Stimulated activated effector memory CD8-positive, alpha-beta T cell treated with anti-CD3 and anti-CD28 coated beads, Interleukin-12 subunit alpha, Interleukin-12 subunit beta, amount 100 ng/mL, for 72 hours (primary cell): ENCODE results near the gene GPRIN2.
"Not testable (repeated sequence)": the region's sequence is repeated elsewhere in the genome, so short reads cannot be mapped to it uniquely, and the experiment has no call there.

ENCODE experiments used
- ATAC-seq: fragments of 150-1000 bp; cut with Tn5 transposase; 2 replicates; pipeline ENCODE4 v1.10.0; 2021
- DNase-seq, 2 donors: peaks; one replicate each; pipeline ENCODE4 v3.0.0; 2021 to 2022; ENCODE audit warnings: low spot score in 2 of 2
- H3K27ac Mint-ChIP-seq: one replicate; pipeline ENCODE4 v1.8.0; 2022; ENCODE audit warnings: mild to moderate bottlenecking, mixed read lengths
- H3K36me3 Mint-ChIP-seq: one replicate; pipeline ENCODE4 v1.8.0; 2022; ENCODE audit warnings: mild to moderate bottlenecking, mixed read lengths
- H3K4me1 Mint-ChIP-seq: one replicate; pipeline ENCODE4 v1.8.0; 2022; ENCODE audit warnings: mixed read lengths
- H3K4me3 Mint-ChIP-seq: one replicate; pipeline ENCODE4 v1.8.0; 2022; ENCODE audit warnings: mild to moderate bottlenecking, mixed read lengths
- H3K9me3 Mint-ChIP-seq: one replicate; pipeline ENCODE4 v1.8.0; 2022; ENCODE audit warnings: mixed read lengths

Gene GPRIN2

DNA sequence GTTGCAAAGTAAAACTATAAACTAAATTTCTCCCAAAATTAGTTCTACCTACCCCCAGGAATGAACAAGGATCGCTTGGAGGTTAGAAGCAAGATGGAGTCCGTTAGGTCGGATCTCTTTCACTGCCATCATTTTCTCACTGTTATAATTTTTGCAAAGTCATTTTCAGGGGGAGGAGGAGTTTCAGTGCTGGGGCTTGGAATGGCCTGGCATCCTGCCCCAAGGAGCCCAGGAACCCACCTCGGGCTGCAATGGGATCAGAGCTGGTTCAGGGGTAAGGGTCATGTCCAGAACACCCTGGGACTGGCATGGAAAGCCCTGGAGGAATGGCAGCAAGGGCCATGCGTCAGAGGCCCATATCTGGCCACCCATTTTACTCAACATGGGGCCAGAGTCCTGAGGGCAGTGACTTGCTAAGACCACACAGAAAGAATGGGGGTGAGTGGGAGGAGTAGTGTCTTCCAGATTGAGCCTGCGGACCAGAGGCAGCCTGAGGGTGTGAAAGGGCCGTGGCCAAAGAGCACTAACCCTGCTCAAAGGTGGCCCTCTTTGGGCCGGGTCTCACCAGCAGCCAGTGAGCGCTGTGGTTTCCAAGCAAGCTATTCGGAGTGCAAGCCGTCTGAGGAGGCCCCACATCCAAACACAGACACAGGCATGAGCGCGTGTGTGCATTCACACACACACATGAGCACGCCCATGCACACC, 31.8 kb downstream of the GPRIN2 start:
- no peaks in the 10 kb centered on the region for H3K36me3 Mint-ChIP-seq
- ATAC-seq: no peak
- no peaks in the 10 kb centered on the region for H3K4me1 Mint-ChIP-seq
- H3K27ac Mint-ChIP-seq: no peak overlapping the region
- H3K4me3 Mint-ChIP-seq: no peak overlapping the region
- DNase-seq: no peak
- no peaks in the 10 kb centered on the region for H3K9me3 Mint-ChIP-seq

GRCh38 chr10:46523962-46524471, 32.4 kb downstream of the GPRIN2 start:
- ATAC-seq: no peak
- H3K4me3 Mint-ChIP-seq: no peak overlapping the region
- no peak overlapping the region for H3K27ac Mint-ChIP-seq
- DNase-seq: no peak
- H3K36me3 Mint-ChIP-seq: no peaks in the 10 kb centered on the region
- H3K4me1 Mint-ChIP-seq: no peaks in the 10 kb centered on the region
- no peaks in the 10 kb centered on the region for H3K9me3 Mint-ChIP-seq

- Mint-ChIP-seq H3K36me3 (no peaks in the 10 kb centered on the region), H3K27ac (no peak overlapping the region), H3K4me3 (no peak overlapping the region), H3K9me3 (no peaks in the 10 kb centered on the region), H3K4me1 (no peaks in the 10 kb centered on the region)
- ATAC-seq (peak; percentile 3), DNase-seq (no peak)
Measured at GRCh38 chr10:46523119-46523961, 33.1 kb downstream of the GPRIN2 start.

DNA sequence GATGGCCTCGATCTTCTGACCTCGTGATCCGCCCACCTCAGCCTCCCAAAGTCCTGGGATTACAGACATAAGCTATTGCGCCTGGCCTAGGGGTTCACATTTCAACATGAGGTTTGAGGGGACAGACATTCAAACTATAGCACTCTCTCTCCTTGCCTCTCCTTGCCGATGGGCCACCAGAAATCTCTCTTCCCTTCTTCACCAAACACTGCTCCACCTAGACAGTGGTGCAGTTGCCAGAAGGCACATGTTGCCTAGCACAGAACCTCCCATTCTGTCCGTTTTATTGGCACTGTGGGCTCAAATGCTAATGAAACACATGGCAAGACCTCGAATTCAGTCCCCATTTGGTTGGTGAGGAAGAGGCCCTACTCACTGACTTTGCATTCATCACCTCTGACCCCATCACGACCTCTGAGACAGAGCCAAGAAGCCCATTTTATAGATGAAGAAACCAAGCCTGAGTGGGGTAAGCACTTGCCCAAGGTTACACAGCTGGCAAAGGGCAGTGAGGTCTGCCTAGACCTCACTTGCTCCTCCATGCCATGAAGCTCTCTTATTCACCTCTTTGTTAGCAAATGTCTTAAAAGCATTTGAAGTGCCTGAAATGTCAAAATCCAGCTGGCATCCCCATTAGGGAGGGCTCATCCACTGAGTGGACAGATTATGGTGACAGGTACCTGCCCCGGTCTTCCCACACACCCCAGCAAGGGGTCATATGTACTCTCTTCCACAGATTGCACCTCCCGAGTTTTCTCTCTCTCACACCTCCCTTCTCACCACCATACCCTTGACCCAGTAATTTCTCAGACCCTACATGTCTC, 34.0 kb downstream of the GPRIN2 start:
- H3K27ac Mint-ChIP-seq: no peak overlapping the region
- no peak overlapping the region for H3K4me3 Mint-ChIP-seq
- DNase-seq (no peak), ATAC-seq (no peak)
- H3K9me3 Mint-ChIP-seq: no peaks in the 10 kb centered on the region
- H3K36me3 Mint-ChIP-seq: no peaks in the 10 kb centered on the region
- no peaks in the 10 kb centered on the region for H3K4me1 Mint-ChIP-seq

GRCh38 chr10:46520941-46521340, 35.5 kb downstream of the GPRIN2 start:
- no peak overlapping the region for H3K4me3 Mint-ChIP-seq
- no peaks in the 10 kb centered on the region for H3K9me3 Mint-ChIP-seq

GRCh38 chr10:46520381-46520780, 36.1 kb downstream of the GPRIN2 start:
- ATAC-seq (no peak), DNase-seq (no peak)
- no peaks in the 10 kb centered on the region for H3K36me3 Mint-ChIP-seq
- no peak overlapping the region for H3K27ac Mint-ChIP-seq
- H3K4me1 Mint-ChIP-seq: no peaks in the 10 kb centered on the region
- H3K9me3 Mint-ChIP-seq: no peaks in the 10 kb centered on the region
- H3K4me3 Mint-ChIP-seq: no peak overlapping the region

More at GRCh38 chr10:46520941-46521340, 35.5 kb downstream of the GPRIN2 start:
- no peak overlapping the region for H3K27ac Mint-ChIP-seq
- H3K4me1 Mint-ChIP-seq: no peaks in the 10 kb centered on the region
- DNase-seq: no peak
- no peak for ATAC-seq
- H3K36me3 Mint-ChIP-seq: no peaks in the 10 kb centered on the region

DNA sequence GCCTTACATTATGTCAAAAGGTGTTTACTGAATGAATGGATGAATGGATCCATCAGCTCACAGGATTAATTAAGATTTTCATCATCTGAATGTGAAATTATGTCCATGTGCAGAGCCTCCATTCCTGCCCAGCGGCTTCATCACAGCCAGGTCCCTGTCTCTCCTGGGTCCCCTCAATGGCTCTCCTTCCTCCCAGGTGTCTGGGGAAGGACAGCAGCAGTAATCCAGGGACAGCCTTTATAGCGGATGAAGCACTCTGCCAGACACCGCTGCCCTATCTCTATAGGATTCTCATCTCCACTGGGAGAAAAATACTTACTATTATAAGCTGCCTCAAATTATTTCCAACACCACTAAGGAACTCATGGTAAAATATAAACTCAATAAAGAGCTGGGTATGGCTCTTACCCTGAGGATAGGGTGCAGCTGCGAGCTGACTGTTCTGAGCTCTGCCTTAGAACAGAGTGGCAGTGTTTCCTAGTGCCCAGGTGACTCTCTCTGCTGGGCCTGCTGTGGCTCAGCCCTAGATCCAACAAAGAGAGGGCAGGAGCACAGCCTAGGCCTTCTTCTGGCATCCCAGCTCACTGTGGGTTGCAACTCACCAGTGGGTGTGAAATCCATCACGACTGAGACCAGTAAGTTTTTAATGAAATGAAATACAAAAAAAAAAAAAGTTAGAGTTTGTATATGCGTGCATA, 38.3 kb downstream of the GPRIN2 start:
- Mint-ChIP-seq H3K9me3 (no peaks in the 10 kb centered on the region), H3K36me3 (no peaks in the 10 kb centered on the region), H3K27ac (no peak overlapping the region), H3K4me3 (no peak overlapping the region), H3K4me1 (no peaks in the 10 kb centered on the region)
- DNase-seq (no peak), ATAC-seq (no peak)

GRCh38 chr10:46517541-46517940, 38.9 kb downstream of the GPRIN2 start:
- H3K4me1 Mint-ChIP-seq: no peaks in the 10 kb centered on the region
- H3K9me3 Mint-ChIP-seq: no peaks in the 10 kb centered on the region
- no peak overlapping the region for H3K27ac Mint-ChIP-seq
- no peak for ATAC-seq
- no peak overlapping the region for H3K4me3 Mint-ChIP-seq
- H3K36me3 Mint-ChIP-seq: no peaks in the 10 kb centered on the region
- no peak for DNase-seq

GRCh38 chr10:46516660-46517416, 39.6 kb downstream of the GPRIN2 start:
- DNase-seq: no peak

GRCh38 chr10:46515793-46516192, 40.7 kb downstream of the GPRIN2 start:
- Mint-ChIP-seq H3K9me3 (no peaks in the 10 kb centered on the region), H3K4me1 (no peaks in the 10 kb centered on the region), H3K27ac (no peak overlapping the region), H3K36me3 (no peaks in the 10 kb centered on the region), H3K4me3 (no peak overlapping the region)
- DNase-seq (no peak), ATAC-seq (no peak)

More at GRCh38 chr10:46516660-46517416, 39.6 kb downstream of the GPRIN2 start:
- Mint-ChIP-seq H3K27ac (no peak overlapping the region), H3K9me3 (no peaks in the 10 kb centered on the region), H3K4me3 (no peak overlapping the region), H3K36me3 (no peaks in the 10 kb centered on the region), H3K4me1 (no peaks in the 10 kb centered on the region)
- ATAC-seq: no peak

DNA sequence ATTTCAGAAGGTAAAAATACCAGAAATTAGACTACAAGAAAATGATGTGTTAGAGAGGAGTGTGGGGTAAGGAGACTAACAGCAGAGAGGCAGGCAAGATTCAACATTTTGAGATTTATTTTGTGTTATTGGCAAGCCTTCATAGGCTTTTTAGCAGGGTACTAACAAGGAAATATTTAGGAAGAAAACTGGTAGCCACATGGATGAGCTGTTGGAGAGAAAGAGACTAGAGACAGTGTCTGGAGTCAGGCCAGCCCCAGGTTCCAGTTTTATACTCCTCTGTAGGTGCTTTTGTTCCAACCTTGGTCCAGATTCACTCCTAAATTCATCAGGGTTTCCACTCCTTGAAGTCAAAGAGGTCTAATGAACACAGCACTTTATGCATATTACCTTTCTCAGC, 41.1 kb downstream of the GPRIN2 start:
- Mint-ChIP-seq H3K9me3 (no peaks in the 10 kb centered on the region), H3K4me3 (no peak overlapping the region), H3K4me1 (no peaks in the 10 kb centered on the region), H3K27ac (no peak overlapping the region), H3K36me3 (no peaks in the 10 kb centered on the region)
- no peak for DNase-seq
- no peak for ATAC-seq

GRCh38 chr10:46514899-46515298, 41.6 kb downstream of the GPRIN2 start:
- H3K4me3 Mint-ChIP-seq: no peak overlapping the region
- ATAC-seq: no peak

GRCh38 chr10:46514431-46514861, 42.0 kb downstream of the GPRIN2 start:
- no peak overlapping the region for H3K4me3 Mint-ChIP-seq
- ATAC-seq (no peak), DNase-seq (peak; percentile 1 to 49)
- H3K9me3 Mint-ChIP-seq: no peaks in the 10 kb centered on the region
- H3K27ac Mint-ChIP-seq: no peak overlapping the region
- H3K36me3 Mint-ChIP-seq: no peaks in the 10 kb centered on the region
- H3K4me1 Mint-ChIP-seq: no peaks in the 10 kb centered on the region

More at GRCh38 chr10:46514899-46515298, 41.6 kb downstream of the GPRIN2 start:
- no peaks in the 10 kb centered on the region for H3K36me3 Mint-ChIP-seq
- no peak overlapping the region for H3K27ac Mint-ChIP-seq
- no peaks in the 10 kb centered on the region for H3K9me3 Mint-ChIP-seq
- H3K4me1 Mint-ChIP-seq: no peaks in the 10 kb centered on the region
- DNase-seq: peak in 1 of 2 donors; percentile 49

DNA sequence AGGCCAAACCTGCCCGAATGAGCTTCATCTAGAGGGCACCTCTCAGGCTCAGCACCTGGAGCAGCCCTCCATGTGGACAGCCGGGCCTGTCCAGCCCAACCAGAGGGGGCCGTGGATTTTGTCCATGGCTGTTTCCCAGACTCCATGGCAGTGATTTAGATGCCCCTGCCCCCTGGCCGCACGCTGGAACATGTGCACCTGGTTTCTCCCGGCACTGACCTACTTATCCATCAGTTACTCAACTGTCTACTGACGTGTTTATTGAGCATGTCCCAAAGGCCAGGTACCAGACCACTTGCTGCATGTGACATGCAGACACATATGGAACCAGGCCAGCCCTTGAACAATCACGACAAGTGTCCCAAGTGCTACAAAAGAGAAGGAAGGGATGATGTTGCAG, 43.1 kb downstream of the GPRIN2 start:
- not testable (repeated sequence) for ATAC-seq, H3K4me1 Mint-ChIP-seq, H3K36me3 Mint-ChIP-seq, H3K9me3 Mint-ChIP-seq, H3K27ac Mint-ChIP-seq, DNase-seq, H3K4me3 Mint-ChIP-seq
